KOPT-K1 (cell line): Measurements from ENCODE around the gene PTPRCAP.

ENCODE experiments used
- H3K27ac ChIP-seq: fragments of 200-600 bp; sonication (generic); 2 replicates; pipeline ENCODE4 v1.5.1; 2016; ENCODE audit warnings: antibody characterized with exemption, mild to moderate bottlenecking, low read depth, low read length; ENCODE audit not compliant: poor library complexity, severe bottlenecking
- H3K36me3 ChIP-seq: fragments of 200-600 bp; sonication (generic); 2 replicates; pipeline ENCODE4 v1.5.1; 2017; ENCODE audit warnings: antibody characterized with exemption, mild to moderate bottlenecking, low read length, moderate library complexity; ENCODE audit not compliant: insufficient read depth
- H3K9me3 ChIP-seq: fragments of 200-600 bp; sonication (generic); 2 replicates; pipeline ENCODE4 v1.5.1; 2017; ENCODE audit warnings: antibody characterized with exemption, low read length, mild to moderate bottlenecking; ENCODE audit not compliant: insufficient read depth, poor library complexity, severe bottlenecking

Gene PTPRCAP

GRCh38 chr11:67453816-67454732, 16.6 kb upstream of the PTPRCAP start:
- no peak overlapping the region for H3K27ac ChIP-seq
- H3K36me3 ChIP-seq, result no peaks in the 10 kb centered on the region
- H3K9me3 ChIP-seq, result no peaks in the 10 kb centered on the region

GRCh38 chr11:67452141-67452952, 14.9 kb upstream of the PTPRCAP start, which contains the start of gene GPR152:
Gene GPR152, minus strand, starts transcription at chr11:67452729. Its CDS starts 5 bp downstream, at chr11:67452724.
- Histone ChIP-seq H3K36me3 (no peaks in the 10 kb centered on the region), H3K27ac (no peak within 1 kb of the TSS), H3K9me3 (no peaks in the 10 kb centered on the region)

DNA sequence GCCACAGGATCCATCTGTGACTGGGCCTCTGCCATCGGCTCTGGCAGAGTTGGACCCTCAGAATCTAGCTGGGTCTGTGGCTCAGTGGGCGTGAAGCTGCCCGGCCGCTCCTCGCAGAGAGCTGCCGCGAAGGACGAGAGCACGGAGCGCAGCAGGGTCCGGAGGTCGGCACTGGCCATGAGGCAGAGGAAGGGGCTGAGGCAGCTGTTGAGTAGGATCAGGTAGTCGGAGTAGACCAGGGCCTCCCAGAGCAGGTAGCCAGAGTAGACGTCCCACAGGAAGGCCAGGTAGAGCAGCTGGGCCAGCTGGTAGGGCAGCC, 14.1 kb upstream of the PTPRCAP start:
- H3K9me3 ChIP-seq, result no peaks in the 10 kb centered on the region
- H3K27ac ChIP-seq, result no peak overlapping the region
- H3K36me3 ChIP-seq, result no peaks in the 10 kb centered on the region

DNA sequence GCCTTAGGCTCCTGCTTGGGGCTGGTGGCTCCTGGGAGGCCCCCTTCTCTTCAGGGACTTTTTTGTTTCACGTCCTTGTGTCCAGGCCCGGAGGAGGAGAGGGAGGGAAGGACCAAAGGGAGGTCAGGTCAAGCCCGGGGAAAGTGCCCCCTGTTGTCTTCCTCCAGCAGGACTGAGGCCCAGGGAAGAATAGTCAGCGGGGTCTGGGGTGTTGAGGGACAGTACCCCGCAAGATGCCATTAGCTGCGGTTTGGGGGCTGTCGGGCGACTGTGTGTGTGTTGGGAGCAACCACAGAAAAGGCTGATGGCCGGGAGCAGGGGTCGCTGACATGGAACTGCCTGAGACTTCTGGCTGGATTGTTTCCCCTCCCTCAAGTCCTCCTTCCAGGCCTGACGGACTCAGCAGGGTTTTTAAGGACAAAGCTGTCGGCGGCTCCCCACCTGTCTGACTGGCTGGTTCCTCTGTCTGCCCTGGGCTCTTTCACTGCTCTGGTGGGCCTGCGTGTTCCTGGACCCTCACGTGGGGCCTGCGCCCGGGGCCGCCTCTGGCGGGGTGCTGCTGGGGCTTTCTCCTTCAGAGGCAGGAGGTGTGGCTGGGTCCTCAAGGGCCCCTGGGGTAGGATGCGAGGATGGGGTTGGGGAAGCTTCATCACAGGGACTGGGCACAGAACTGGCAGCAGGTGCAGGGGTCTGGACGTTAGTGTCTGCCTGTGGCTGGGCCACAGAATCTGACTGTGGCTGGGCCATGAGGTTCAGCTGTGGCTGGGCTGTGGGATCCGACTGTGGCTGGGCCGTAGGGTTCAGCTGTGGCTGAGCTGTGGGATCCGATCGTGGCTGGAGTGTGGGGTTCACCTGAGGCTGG, 13.5 kb upstream of the PTPRCAP start:
- no peaks in the 10 kb centered on the region for H3K36me3 ChIP-seq
- H3K27ac ChIP-seq, result no peak overlapping the region

GRCh38 chr11:67449116-67449844, 11.8 kb upstream of the PTPRCAP start:
- no peak overlapping the region for H3K27ac ChIP-seq
- H3K36me3 ChIP-seq, result no peaks in the 10 kb centered on the region
- no peaks in the 10 kb centered on the region for H3K9me3 ChIP-seq

More for the DNA sequence above, 13.5 kb upstream of the PTPRCAP start:
- H3K9me3 ChIP-seq, result no peaks in the 10 kb centered on the region

- Histone ChIP-seq H3K9me3 (no peaks in the 10 kb centered on the region), H3K27ac (no peak overlapping the region), H3K36me3 (no peaks in the 10 kb centered on the region)
Measured at GRCh38 chr11:67448220-67448609, 10.7 kb upstream of the PTPRCAP start.

- Histone ChIP-seq H3K9me3 (no peaks in the 10 kb centered on the region), H3K36me3 (no peaks in the 10 kb centered on the region), H3K27ac (peak overlapping the region; percentile 71)
Measured at GRCh38 chr11:67445515-67445914, 8.0 kb upstream of the PTPRCAP start.

DNA sequence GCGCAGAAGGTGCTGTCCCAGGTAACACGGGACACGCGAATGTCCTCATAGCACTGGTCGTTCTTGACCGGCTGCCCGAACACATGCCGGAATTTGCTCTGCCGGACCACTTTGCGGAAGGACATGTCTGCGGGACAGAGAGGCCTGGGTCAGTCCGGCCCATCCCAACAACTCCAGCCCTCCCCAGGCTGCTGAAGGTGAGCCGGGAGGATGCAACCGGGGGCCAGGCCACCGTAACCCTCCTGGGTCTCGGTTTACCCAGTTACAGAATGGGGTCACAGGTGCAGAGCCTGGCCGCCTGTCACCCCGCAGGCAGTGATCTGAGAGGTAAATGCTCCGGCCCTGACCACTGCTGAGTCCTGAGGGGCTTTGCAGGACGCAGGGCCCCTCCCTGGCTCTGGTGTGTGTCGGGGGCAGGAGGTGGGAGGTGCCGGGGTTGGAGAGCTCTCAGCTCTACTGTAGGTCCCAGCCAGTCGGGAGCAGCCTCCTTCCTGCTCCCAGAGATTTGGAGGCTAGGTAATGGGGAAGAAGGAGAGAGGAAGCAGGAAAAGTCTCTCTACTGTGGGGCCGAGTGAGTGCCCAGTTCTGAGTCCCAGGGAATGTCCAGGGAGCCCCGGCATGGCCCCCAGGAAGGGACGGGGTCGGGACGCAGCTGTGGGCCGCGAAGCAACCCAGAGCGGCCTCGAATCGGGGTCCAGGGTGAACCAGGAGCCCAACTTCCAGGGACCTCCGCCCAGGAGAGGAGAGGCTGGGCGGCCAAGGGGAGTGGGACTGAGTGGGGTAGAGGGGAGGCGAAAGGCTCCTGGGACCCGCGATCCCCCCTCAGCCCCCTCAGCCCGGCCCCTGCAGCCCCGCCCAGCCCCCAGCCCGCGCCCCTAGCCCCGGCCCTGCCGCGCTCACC, 5.3 kb upstream of the PTPRCAP start:
- Histone ChIP-seq H3K27ac (peak overlapping the region; percentile 71), H3K36me3 (no peaks in the 10 kb centered on the region), H3K9me3 (no peaks in the 10 kb centered on the region)

DNA sequence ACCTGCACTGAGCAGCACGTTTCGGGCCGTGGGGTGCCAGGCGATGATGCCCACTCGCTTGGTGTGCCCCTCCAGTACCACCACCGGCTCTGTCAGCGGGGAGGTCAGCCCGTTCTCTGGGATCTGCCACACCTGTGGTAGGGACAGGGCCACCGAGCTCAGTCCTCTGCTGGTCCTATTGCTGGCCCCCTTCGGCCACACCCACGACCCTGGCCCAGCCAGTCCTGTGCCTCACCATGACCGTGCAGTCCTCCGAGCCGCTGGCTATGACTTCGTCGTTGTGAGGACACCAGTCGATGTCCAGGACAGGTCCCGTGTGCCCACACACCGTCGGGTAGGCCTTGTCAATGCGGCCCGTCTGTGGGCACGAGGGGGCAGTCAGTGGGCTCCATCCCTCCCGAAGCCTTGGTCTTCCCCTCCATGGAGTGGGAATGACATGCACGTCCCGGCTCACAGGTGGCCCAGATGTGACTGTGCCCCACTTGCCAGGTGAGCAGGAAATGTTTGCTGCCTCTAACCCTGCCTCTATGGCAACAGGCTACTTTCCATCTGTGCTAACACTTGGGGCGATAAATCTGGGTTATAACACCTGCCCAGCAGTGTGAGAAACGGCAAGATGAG, 4.4 kb upstream of the PTPRCAP start:
- no peaks in the 10 kb centered on the region for H3K9me3 ChIP-seq
- H3K36me3 ChIP-seq, result no peaks in the 10 kb centered on the region
- H3K27ac ChIP-seq, result no peak overlapping the region

DNA sequence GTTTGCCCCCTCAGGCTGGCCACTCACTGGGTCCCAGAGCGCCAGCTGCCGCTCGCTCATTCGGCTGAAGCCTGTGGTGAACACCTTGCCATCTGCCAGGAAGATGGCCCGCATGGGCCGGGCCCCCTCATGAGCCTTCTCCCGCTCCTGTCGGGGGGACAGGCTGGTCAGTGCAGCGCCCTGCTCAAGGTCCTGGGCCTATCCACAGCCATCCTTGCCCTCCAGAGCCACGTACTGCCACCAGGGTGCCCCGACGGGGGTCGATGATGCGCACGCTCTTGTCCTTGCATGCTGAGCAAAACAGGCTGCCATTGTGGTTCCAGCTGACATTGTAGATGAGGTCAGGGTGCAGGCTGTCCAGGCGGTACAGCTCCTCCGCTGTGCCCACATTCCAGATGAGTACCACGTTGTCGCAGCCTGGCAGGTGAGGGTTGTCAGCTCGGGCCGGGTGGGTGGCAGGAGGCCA, 3.6 kb upstream of the PTPRCAP start:
- Histone ChIP-seq H3K27ac (peak overlapping the region; percentile 100), H3K9me3 (no peaks in the 10 kb centered on the region)

GRCh38 chr11:67440229-67441097, 3.0 kb upstream of the PTPRCAP start:
- Histone ChIP-seq H3K36me3 (peaks cover 10% of the 10 kb centered on the region), H3K9me3 (no peaks in the 10 kb centered on the region), H3K27ac (peak overlapping the region; percentile 100)

More for the DNA sequence above, 3.6 kb upstream of the PTPRCAP start:
- H3K36me3 ChIP-seq, result peaks cover 3% of the 10 kb centered on the region
